Loucy (cell line): ENCODE measurements around the gene GRID1.

ENCODE experiments used
- EZH2phosphoT487 ChIP-seq: fragments of 200-600 bp; IDR thresholded peaks from 2 replicates; pipeline ENCODE4 v1.6.1; 2018; ENCODE audit warnings: antibody characterized with exemption, mild to moderate bottlenecking, moderate library complexity, borderline replicate concordance
- TF ChIP-seq, protein P1 (sequence below): fragments of 200-600 bp; sonication (generic); conservative IDR thresholded peaks from 2 replicates; pipeline ENCODE4 v1.5.1; 2014; ENCODE audit warnings: mild to moderate bottlenecking, antibody characterized with exemption, low read length

DNA sequence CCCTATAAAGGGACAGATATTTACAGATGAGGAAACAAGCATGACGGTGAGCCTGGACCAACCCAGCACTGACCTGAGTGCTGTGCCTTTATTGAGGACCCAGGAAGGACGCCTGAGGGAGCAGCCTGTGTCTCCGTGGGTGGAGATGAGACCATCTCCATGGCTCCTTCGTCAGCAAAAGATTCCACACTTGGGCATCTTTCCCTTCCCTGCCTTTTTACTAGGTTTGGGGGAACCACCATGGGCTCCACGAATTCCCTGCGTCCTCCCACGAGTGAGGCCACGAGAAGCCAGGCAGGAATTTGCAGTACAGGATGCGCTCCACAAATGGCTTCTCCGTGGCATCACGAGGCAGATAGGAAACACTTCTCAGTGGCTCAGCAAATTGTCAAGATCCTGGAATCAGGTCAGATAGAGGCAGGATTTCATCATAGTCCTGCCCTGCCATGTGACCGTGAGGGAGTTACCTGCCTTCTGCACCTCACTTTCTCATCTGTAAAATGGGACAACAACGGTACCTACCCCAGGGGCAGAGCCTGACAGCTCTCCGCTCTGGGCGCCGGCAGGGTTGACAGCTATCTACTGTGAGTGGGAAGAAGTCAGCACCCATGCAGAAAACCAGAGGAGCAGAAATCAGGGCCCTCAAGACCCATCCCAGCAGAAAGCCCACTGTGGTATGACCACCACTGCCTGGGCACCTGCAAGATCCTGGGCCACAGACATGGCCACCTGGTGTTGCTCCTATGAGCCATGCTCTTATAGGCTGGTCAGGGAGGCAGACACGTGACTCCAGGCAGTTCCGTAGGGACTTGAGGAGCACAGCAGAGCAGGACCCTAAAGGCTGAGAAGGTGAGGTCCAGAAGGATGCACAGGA is 80.1 kb downstream of the GRID1 start:
- TF ChIP-seq, protein P1, sequence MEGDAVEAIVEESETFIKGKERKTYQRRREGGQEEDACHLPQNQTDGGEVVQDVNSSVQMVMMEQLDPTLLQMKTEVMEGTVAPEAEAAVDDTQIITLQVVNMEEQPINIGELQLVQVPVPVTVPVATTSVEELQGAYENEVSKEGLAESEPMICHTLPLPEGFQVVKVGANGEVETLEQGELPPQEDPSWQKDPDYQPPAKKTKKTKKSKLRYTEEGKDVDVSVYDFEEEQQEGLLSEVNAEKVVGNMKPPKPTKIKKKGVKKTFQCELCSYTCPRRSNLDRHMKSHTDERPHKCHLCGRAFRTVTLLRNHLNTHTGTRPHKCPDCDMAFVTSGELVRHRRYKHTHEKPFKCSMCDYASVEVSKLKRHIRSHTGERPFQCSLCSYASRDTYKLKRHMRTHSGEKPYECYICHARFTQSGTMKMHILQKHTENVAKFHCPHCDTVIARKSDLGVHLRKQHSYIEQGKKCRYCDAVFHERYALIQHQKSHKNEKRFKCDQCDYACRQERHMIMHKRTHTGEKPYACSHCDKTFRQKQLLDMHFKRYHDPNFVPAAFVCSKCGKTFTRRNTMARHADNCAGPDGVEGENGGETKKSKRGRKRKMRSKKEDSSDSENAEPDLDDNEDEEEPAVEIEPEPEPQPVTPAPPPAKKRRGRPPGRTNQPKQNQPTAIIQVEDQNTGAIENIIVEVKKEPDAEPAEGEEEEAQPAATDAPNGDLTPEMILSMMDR: no peak
- TF ChIP-seq EZH2phosphoT487: no peak
